ENCODE results near the gene DCC. TPM values are rescaled to one million over a fixed set of nuclear protein-coding genes. Genes with fewer than 3 reads are reported as not detected.

DCC gene
- total RNA-seq, 4 donors from 2014 or later: 0.16 TPM; not detected in 3

DNA sequence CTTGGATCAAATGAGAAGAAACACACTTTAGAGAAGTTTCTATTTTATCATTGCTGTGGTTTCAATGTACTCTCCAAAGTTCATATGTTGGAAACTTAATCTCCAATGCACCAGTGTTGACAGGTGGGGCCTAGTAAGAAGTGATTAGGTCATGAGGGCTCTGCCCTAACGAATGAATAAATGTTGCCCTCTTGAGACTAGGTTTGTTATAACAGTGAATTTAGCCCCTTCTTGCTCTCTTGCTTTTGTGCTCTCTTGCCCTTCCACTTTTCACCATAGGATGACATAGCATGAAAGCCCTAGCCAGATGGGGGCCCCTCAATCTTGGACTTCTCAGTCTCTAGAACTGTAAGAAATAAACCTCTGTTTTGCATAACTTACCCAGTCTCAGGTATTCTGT lies 664.8 kb downstream of the DCC start:
- H3K4me3 ChIP-seq: no peak overlapping the region
- 33% methylated on average over 1 of the region's 1 CpG for WGBS
- no peaks in the 10 kb centered on the region for H3K4me1 ChIP-seq
- no peak overlapping the region for H3K27ac ChIP-seq
- TF ChIP-seq POLR2AphosphoS5 (IDR thresholded peaks at IDR 0.05): no peak
- TF ChIP-seq POLR2A (IDR thresholded peaks at IDR 0.05): no peak
- no peak for TF ChIP-seq CTCF (IDR thresholded peaks at IDR 0.05)
- no peak for TF ChIP-seq EP300 (IDR thresholded peaks at IDR 0.05)
- no peaks in the 10 kb centered on the region for H3K9me3 ChIP-seq
- no peak for DNase-seq (ENCODE audit: low spot score in 2 of 2)
- no peaks in the 10 kb centered on the region for H3K27me3 ChIP-seq
- no peaks in the 10 kb centered on the region for H3K36me3 ChIP-seq

DNA sequence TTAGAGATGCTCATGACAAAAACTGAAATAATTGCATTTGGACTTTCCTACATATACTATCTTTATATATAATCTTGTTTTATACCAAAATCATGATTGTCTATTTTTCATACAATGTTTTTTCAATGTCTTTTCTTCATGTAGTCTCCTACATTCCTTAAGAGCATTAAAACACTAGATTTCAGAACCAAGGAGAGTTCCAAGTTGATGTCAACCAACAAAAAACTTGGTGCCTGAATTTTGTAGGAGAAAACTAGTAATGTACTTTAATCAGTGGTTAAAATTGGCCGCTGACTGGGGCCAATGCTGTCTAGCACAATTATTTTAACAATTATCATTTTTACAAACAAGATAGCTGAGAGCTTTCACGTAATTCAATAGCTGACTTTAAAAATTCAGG lies 678.8 kb downstream of the DCC start:
- H3K9me3 ChIP-seq: peaks cover 4% of the 10 kb centered on the region
- no peak for TF ChIP-seq POLR2AphosphoS5 (IDR thresholded peaks at IDR 0.05)
- no peak for TF ChIP-seq POLR2A (IDR thresholded peaks at IDR 0.05)
- TF ChIP-seq EP300 (IDR thresholded peaks at IDR 0.05): no peak
- no peak for TF ChIP-seq CTCF (IDR thresholded peaks at IDR 0.05)
- WGBS: 64% methylated on average over 2 of the region's 2 CpGs
- H3K4me3 ChIP-seq: no peak overlapping the region
- H3K4me1 ChIP-seq: no peaks in the 10 kb centered on the region
- DNase-seq (ENCODE audit: low spot score in 2 of 2): no peak
- no peaks in the 10 kb centered on the region for H3K36me3 ChIP-seq
- no peak overlapping the region for H3K27ac ChIP-seq
- no peaks in the 10 kb centered on the region for H3K27me3 ChIP-seq

DNA sequence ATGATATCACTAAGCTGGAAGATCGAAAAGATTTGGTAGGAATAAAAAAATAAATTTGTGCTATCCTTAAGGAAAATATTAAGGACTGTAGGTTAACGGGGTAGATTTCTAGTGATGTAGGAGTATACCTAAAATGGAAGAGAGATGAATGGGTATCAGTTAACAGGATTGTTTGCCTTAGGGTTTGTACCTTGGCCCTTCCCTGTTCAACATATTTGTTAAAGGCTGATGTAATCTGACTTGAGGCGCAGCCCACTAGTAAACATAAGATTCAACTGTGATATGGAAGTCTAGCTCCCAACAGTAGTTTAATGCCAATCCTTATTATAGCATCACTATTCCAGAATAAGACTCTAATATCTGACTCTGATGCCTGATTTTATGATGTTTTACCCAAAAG lies 685.2 kb downstream of the DCC start:
- no peaks in the 10 kb centered on the region for H3K36me3 ChIP-seq
- no peak for DNase-seq (ENCODE audit: low spot score in 2 of 2)
- TF ChIP-seq CTCF (IDR thresholded peaks at IDR 0.05) (no peak), EP300 (IDR thresholded peaks at IDR 0.05) (no peak), POLR2AphosphoS5 (IDR thresholded peaks at IDR 0.05) (no peak), POLR2A (IDR thresholded peaks at IDR 0.05) (no peak)
- 83% methylated on average over 3 of the region's 3 CpGs for whole genome bisulfite sequencing
- no peaks in the 10 kb centered on the region for H3K27me3 ChIP-seq
- H3K4me1 ChIP-seq: no peaks in the 10 kb centered on the region
- H3K9me3 ChIP-seq: peaks cover 4% of the 10 kb centered on the region
- H3K27ac ChIP-seq: no peak overlapping the region
- H3K4me3 ChIP-seq: no peak overlapping the region

DNA sequence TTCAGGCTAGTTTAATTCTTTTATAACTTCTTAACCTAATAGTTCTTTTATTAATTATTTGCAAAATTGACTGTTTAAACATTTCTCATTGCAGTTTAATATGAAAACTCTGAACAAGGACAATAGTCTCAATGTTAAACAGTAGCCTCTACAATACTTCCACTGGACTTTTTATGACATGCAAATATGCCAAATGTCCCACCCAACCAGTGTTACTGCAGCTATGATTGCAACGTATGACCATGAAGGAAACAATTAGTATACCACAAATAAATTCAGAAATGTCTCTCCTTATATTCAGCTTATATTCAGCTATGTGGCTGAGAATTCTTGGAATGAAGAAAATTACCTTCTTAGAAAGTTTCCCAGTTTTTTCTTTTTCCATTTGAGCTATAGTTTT lies 688.6 kb downstream of the DCC start:
- no peaks in the 10 kb centered on the region for H3K27me3 ChIP-seq

GRCh38 chr18:53033128-53033527 lies 693.1 kb downstream of the DCC start:
- Histone ChIP-seq H3K4me1 (no peaks in the 10 kb centered on the region), H3K36me3 (no peaks in the 10 kb centered on the region), H3K27ac (no peak overlapping the region), H3K9me3 (no peaks in the 10 kb centered on the region), H3K27me3 (no peaks in the 10 kb centered on the region), H3K4me3 (no peak overlapping the region)
- no peak for TF ChIP-seq CTCF (IDR thresholded peaks at IDR 0.05)
- no peak for TF ChIP-seq POLR2A (IDR thresholded peaks at IDR 0.05)
- no peak for TF ChIP-seq EP300 (IDR thresholded peaks at IDR 0.05)
- TF ChIP-seq POLR2AphosphoS5 (IDR thresholded peaks at IDR 0.05): no peak
- DNase-seq (ENCODE audit: low spot score in 2 of 2): no peak
- 89% methylated on average over 3 of the region's 3 CpGs for WGBS

More for the DNA sequence above, 688.6 kb downstream of the DCC start:
- Histone ChIP-seq H3K36me3 (no peaks in the 10 kb centered on the region), H3K4me1 (no peaks in the 10 kb centered on the region), H3K27ac (no peak overlapping the region), H3K9me3 (no peaks in the 10 kb centered on the region), H3K4me3 (no peak overlapping the region)
- no peak for DNase-seq (ENCODE audit: low spot score in 2 of 2)
- TF ChIP-seq POLR2A (IDR thresholded peaks at IDR 0.05) (no peak), POLR2AphosphoS5 (IDR thresholded peaks at IDR 0.05) (no peak), EP300 (IDR thresholded peaks at IDR 0.05) (no peak), CTCF (IDR thresholded peaks at IDR 0.05) (no peak)
- WGBS: 56% methylated on average over 1 of the region's 1 CpG
